ENCODE results near the gene SYNGAP1.

Gene SYNGAP1

DNA sequence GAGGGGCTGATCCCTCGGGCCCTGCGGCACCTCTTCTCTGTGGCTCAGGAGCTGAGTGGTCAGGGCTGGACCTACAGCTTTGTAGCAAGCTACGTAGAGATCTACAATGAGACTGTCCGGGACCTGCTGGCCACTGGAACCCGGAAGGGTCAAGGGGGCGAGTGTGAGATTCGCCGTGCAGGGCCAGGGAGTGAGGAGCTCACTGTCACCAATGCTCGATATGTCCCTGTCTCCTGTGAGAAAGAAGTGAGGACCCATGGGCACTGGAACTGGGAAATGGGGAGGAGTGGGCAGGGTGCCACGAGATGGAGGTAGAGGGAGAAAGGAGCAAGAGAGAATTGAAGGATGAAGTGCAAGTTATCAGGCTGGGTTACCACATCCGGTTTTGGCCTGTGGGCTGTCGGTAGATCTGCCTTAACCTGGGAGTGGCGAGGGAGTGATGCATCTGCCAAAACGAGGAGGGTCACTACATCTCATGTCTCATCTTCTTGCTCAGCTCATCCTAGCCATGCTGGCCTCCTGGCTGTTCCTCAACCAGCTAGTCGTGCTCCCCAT is 14.4 kb upstream of the SYNGAP1 start:
- DNase-seq, result no peak

DNA sequence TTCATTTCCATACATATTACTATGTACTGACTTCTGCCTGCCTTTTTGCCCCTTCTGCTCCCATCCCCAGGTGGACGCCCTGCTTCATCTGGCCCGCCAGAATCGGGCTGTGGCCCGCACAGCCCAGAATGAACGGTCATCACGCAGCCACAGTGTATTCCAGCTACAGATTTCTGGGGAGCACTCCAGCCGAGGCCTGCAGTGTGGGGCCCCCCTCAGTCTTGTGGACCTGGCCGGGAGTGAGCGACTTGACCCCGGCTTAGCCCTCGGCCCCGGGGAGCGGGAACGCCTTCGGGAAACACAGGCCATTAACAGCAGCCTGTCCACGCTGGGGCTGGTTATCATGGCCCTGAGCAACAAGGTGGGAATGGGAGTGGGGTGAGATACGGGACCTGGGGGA is 13.7 kb upstream of the SYNGAP1 start:
- DNase-seq, result no peak

DNA sequence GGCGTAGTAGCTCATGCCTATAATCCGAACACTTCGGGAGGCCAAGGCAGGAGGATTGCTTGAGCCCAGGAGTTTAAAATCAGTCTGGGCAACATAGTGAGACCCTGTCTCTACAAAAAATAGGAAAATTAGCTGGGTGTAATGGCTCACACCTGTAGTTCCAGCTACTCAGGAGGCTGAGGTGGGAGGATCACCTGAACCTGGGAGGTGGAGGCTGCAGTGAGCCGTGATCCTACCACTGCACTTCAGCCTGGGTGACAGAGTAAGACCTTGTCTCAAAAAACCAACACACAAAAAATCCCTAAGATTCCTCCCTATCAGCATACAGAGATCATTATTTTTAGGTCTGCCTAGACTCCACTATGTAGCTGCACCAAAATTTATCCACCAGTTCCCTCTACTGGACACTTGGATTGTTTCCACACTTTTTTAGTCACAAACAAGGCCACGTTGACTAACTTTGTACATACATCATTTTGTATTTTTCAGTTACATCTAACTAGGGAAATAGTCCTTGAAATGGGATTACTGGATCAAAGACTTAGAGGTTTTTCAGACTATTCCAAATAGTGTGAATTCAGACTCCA is 12.6 kb upstream of the SYNGAP1 start:
- DNase-seq, result no peak

DNA sequence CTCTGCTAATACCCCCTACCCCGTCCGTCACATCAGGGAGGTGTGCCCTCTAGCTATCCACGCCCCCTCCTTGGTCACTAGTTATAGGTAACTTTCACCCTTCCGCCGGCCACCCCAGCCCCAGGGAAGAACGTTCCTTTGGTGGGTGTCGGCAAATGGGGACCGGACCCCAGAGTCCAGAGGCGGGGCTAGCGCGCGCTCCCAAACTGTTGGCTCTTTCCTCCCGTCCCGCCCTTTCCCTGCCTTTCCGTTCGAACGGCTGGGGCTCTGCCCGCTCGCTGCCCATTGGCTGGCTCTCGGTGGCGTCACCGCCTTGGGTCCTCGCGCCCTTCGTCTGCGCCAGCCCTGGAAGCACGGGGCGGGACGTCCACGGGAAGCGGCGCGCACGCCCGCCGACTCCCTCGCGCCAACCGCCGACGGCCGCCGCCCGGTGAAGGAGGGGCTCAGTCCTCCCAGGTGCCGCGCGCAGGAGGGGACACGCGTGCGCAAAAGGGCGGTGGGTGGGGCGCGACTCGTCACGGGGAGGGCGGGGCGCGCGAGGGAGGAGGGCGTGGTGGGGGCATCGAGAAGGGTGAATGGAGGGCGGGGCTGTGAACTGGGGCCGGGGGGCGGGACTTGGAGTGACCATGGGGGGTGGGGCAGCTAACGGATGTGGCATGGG is 9.7 kb upstream of the SYNGAP1 start:
- DNase-seq, result peak; percentile 91 to 93

DNA sequence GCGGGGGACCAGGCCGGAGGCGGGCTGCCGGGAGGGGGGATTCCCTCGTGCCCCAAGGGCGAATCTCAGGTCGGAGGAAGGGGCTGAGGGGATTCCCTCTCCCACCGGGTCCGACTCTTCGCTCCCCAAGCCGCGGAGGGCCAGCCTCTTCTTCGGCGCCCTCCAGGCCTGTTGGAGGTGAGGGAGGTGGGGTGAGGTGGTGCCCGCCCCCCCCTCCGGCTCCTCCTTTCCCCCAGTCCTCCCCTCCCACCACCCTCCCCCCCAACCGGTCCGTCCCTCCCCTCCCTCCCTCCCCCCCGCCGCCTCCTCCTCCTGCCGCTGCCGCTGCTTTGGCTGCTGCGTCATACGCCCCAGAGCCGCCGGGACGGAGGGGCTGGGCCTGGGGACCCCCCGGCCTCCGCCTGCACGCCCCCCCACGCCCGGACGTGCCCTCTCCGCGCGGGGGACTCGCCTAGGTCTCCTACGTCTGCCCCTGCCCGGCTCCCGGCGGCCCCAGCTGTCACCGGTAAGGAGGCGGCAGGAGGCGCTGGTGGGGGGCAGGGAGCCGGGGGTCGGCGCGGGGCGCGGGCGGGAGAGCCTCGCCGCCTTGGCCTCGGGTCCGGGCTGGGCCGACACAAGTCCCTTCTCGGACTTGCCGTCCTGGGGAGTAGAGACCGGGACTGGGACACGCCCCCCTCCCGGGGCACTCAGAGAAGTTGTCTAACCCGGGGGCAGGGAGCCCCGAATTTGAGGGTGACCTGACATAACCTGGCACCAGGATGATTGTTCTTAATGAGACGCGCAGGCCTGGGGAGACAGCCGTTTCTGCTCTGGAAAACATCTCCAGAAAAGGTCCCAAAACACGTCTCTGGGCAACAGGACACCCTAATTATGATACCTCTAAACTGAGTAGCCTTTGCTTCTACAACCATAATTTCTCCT is 8.9 kb upstream of the SYNGAP1 start, which contains the start of gene PHF1:
Gene PHF1, plus strand, starts transcription at position 304 of the 921 bp plus-strand sequence. CDS start 1,250 bp downstream, outside the sequence.
- DNase-seq, result peak; percentile 73 to 91

DNA sequence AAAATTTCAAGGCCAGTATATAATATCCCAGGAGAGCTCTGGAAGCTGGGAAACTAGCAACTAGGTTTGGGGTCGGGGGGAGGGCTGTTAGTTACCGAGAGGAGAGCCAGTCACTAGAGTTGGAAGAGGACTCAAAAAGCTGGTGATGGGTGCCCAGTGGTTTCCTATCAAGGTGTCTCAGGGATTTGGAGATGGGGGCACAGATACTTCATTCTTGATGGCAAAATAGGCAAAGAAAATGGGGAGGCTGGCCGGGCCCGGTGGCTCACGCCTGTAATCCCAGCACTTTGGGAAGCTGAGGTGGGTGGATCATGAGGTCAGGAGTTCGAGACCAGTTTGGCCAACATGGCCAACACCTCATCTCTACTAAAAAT is 8.2 kb upstream of the SYNGAP1 start:
- no peak for DNase-seq

DNA sequence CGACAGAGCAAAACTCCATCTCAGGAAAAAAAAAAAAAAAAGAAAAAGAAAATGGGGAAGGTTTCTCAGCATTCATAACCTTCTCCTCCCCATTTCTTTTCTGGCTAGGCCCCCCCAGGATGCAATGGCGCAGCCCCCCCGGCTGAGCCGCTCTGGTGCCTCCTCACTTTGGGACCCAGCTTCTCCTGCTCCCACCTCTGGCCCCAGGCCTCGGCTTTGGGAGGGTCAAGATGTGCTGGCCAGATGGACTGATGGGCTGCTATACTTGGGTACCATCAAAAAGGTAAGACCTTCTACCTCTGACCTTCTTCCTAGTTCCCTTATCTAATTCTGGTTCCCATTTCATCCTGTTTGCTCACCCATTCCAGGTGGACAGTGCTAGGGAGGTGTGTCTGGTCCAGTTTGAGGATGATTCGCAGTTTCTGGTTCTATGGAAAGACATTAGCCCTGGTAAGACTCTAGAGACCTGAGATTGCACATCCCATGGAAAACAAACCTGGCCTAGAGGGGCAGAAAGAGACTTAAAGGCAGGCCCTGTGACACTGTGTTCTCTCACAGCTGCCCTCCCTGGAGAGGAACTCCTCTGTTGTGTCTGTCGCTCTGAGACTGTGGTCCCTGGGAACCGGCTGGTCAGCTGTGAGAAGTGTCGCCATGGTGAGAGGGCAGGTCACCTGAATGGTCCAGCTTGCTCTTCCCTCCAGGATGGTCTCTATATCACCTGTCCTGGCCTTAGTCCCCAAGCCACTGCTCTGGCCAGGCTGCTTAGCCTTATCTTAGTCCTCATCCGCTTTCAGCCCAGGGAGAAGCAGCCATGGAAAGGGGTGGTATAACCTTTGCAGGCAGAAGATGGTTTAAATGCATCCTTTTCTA is 7.5 kb upstream of the SYNGAP1 start:
- no peak for DNase-seq

DNA sequence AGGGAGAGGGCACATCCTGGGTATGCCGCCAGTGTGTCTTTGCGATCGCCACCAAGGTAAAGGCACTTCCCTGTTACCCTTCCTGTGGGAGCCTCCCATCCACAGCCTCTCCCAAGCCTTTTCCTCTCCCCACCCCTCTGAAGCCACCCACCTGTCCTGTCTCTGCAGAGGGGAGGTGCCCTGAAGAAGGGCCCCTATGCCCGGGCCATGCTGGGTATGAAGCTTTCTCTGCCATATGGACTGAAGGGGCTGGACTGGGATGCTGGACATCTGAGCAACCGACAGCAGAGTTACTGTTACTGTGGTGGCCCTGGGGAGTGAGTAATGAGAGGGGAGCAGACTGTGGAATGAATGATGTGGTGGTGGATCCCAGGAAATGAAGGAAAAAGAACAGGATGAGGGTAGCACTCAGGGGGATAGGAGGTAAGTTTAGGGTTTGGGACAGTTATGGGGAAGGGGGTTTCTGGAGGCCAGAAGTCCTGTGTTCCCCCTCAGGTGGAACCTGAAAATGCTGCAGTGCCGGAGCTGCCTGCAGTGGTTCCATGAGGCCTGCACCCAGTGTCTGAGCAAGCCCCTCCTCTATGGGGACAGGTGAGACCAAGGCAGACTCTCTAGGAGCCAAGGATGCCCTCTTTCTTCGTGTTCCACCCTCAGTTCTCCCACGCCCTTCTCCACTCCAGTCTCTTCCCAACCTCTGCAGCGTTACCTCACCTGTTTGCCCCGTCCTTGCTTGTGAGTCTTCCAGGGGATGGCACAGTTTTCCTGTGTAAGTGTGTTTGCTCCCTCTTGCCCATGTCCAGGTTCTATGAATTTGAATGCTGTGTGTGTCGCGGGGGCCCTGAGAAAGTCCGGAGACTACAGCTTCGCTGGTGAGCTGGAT is 6.4 kb upstream of the SYNGAP1 start:
- DNase-seq, result no peak

DNA sequence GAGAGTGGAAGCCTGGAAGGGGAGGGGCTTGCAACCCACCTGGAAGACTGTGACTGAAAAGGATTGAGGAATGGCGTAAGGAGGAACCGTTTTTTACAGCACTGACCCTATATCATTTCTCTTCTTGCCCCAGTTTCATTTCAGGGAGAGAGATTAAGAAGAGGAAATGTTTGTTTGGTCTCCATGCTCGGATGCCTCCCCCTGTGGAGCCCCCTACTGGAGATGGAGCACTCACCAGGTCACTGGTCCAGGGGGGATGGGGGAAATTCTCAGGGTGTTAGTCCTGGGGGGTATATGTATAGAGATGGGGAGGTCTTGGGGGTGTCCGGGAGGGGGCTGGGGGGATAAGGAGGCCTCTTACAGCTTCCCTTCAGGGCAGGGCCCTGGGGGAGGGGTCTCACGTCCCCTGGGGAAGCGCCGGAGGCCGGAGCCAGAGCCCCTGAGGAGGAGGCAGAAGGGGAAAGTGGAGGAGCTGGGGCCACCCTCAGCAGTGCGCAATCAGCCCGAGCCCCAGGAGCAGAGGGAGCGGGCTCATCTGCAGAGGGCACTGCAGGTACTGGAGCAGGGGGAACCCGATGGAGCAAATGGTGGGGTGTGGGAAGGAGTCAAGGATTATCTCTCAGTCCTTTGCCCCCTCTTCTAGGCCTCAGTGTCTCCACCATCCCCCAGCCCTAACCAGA is 5.1 kb upstream of the SYNGAP1 start:
- DNase-seq, result no peak

DNA sequence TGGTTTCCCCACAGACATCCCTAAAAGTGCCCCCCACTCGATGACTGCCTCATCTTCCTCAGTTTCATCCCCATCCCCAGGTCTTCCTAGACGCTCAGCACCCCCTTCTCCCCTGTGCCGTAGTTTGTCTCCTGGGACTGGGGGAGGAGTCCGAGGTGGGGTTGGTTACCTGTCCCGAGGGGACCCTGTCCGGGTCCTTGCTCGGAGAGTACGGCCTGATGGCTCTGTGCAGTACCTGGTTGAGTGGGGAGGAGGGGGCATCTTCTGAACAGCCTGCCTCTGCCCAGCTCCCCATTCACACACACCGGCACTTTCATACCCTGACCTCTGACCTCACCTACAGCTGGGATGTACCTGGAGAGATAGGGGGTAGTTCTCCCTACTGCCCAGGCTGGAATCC is 4.0 kb upstream of the SYNGAP1 start:
- DNase-seq, result no peak

DNA sequence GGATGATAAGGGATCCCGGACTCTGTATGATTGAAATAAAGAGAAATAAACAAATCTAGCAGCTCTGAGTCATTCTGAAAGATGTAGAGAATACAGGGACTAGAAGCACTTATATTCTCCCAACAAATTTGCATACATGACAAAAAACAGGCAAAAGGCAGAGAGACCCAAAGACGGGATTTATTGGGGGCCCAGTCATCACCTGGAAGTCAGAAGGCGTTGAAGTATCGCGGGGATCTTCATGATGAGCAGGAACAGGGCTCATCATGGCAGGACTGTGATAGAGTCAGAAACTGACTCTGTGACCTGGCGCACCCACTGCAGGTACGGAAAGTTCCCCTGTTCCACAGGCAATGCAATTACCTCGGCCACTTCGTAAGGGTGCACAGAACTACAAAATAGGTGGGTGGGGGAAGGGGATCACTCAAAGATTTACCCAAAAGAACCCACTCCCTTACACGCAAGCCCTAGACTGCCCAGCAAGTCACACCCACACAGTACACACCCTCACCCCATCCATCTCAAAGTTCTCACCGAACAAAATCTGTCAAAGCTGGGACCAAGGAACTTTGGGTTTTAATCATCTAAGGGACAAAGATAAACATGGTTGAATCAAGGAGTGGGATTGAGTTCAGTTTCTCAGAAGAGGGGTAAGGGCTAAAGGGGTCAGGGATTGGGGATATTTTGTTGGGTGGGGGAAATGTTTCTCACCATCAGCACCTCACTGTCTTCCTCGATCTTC is 3.3 kb upstream of the SYNGAP1 start:
- no peak for DNase-seq

DNA sequence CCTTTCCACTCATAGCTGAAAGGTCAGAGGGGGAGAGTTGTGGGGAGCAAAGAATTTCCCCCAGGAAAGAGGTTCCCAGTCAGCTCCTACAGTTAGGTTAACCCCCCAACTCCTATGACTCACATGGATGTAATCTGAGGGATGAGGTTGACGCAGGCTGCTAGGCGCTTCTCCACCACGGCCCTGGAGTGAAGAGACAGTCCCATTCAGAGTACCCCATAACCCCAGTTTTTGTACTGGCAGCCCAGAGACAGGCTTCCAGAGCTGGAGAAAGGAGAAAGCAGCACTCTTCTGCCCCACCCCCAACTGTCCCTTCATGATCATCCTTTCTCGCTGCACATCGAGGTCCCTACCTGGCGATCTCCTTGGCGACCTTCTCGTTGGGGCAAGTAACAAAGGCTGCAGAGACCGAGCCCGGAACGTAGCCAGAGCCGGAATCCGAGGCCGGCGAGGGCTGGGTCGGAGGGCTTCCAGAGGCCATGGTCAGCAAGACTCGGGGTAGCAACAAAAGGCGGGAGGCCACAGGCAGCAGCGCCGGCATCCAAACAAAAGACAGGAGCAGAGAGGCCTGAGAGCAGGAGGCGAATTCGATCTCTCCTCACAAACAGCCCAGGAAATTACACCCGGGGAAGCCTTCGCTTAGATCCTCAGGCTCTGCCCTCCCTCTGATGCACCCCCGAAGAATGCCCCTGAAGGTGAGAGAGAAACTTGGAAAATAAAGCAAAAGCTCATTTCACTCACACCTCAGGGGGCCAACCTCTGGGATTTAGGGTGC is 2.5 kb upstream of the SYNGAP1 start:
- no peak for DNase-seq

DNA sequence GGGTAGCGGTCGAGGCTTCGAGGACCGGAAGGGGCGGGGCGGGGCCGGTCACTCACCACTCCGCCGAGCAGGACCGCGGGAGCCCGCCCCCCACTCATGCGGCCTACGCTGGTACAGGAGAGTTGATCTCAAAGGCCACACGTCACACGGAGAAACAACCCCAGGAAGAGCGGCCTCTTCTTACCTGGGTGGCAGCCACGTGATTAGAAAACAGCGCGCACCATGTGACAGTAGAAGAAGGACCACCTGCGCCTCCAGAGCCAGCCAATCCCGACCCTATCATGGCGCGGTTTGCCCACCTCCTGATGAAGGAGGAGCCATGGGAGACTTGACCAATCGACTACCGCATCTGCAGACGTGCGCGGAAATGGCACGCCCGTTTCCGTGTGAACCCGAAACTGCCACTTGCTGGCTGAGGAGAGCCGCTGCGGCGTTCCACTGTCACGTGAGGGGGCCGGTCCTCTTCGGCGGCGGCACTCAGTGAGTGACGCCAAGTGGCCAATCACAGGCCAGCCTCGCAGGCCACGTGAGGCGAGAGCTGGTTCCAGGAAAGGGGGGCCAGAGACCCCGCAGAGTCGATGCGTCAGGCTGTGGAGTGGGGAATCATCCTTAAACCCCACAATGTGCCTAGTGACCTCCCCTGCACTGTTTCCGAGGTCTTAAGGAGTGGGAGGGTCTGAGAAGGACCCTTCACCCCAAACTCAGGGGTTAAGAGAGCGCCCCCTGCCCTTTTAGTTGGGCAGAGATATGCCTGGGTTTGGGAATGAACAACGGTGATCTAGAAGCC is 1.8 kb upstream of the SYNGAP1 start, which contains the start of gene CUTA:
Gene CUTA, minus strand, starts transcription at position 205 of the 787 bp plus-strand sequence. Its CDS starts 107 bp downstream, at position 98.
- peak; percentile 96 to 97 for DNase-seq

DNA sequence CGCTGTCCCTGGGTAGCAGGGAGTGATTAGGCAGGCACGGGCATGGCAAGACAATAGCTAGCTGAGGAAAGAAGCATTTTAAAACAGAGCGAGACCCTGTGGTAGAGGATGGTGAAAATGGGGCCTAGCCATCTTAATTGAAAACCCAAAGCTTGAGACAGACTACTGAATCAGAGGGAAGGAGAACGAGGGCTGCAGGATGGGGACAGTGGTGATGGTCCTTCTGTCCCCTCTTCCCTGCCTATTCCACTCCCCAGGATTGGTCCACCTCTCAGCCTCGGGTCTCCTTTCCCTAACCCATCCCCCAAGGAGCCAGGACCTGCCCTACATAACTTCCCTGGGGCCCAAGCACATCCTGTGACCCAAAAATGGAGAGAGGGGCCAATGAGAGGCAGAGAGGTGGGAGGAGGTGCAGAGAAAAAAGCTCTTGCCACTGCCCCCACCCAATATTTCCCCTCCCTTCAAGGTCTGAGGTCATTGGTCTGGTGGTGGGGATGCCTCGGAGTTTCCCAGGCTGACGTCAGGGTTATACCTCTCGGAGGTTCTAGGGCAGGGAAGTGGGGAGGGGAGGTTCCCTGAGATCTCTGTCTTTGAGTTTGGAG is 1.1 kb upstream of the SYNGAP1 start:
- no peak for DNase-seq

DNA sequence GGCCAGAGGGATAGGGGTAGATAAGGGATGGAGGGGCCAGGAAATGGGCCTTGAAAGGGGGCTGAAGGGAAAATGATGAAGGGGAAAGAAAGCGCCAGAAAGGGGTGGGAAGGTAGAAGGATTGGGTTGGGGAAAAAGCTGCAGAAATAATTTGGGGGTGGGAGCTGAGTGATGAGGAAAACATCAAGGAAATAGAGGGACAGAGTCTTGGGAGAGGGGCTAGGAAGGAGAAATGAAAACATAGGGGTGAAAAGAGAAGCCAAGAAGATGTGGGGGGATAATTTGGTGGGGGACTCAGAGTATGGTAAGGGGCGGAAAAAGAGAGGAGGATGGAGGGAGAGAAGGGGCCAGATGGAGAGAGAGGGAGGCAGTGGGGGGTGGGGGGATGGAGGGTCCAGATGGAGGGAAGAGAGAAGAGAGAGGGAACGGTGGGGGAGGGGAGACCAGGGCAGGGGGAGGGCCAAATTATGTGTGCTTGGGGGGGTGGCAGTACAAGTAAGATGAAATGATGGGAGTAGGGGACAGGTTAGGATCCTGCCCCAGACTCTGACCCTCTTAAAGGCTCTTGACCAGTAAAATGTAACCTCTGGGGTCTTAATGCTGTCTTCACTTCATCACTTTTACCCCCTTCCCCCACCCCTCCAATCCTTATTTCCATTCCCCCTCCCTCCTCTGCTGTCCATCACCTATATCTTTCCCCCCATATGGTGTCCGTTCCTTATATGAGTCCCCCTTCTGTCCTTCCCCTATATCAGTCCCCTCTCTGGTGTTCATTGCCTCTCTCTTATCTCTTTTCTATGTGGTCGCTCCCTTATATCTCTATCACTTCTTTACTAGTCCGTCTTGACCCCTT is 852 bp downstream of the SYNGAP1 start:
- no peak for DNase-seq

DNA sequence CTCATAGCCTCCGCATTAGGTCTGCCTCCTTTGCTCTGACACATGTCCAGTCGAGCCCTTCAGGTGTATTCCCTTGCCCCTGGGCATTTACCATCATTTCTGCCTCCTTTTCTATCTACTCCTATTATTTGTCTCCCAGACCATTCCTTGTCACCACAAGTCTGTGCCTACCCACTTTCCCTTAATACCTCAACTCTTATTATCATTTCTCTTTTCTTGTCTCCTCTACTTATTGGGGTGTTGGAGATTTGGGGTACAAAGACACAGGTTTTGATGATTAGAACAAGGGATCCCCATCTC is 1.4 kb downstream of the SYNGAP1 start:
- DNase-seq, result no peak

DNA sequence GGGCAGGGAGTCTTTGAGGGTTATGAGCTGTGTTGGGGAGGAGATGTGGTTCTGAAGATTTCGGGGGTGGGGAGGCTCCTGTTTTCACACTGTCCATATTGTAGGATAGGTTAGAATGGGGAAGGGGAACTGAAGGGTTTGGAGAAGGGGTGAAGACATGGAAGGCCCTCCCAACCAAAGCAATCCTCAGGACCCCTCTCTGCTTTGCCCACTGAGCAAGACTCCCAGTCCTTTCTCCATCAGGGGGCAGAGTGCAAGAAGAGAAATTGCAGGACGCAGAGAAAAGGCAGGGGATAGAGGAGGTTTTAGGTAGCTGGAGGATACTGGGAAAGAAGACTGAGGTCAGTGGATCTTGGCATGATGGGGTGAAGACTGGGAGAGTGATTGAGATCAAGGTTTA is 3.9 kb downstream of the SYNGAP1 start:
- no peak for DNase-seq
